ENCODE results near the gene PET117.

Gene PET117

GRCh38 chr20:18188434-18188833 is 50.8 kb downstream of the PET117 start:
- TF ChIP-seq CTCF (conservative IDR thresholded peaks at IDR 0.05) = no peak

GRCh38 chr20:18190338-18191233 is 52.9 kb downstream of the PET117 start:
- no peak overlapping the region for H3K27ac ChIP-seq
- TF ChIP-seq CTCF (conservative IDR thresholded peaks at IDR 0.05) = no peak

More at GRCh38 chr20:18188434-18188833, 50.8 kb downstream of the PET117 start:
- H3K27ac ChIP-seq = no peak overlapping the region

GRCh38 chr20:18191306-18191705 is 53.6 kb downstream of the PET117 start:
- no peak for TF ChIP-seq CTCF (conservative IDR thresholded peaks at IDR 0.05)
- no peak overlapping the region for H3K27ac ChIP-seq

All from VCaP (cell line).